ENCODE measurements around the gene EPB42. TPM values are rescaled to one million over a fixed set of nuclear protein-coding genes. Genes with fewer than 3 reads are reported as not detected.

The EPB42 gene
- total RNA-seq, 2 experiments from 2014 or later, result not detected

GRCh38 chr15:43255376-43255775 lies 34.6 kb upstream of the EPB42 start:
- TF ChIP-seq CTCF (IDR thresholded peaks at IDR 0.05), result no peak
- ChIA-PET POLR2A (no interaction called here), CTCF (no interaction called here)
- Mint-ChIP-seq H3K4me1 (ENCODE audit: low read depth) (no peaks in the 10 kb centered on the region), H3K9me3 (no peaks in the 10 kb centered on the region), H3K27me3 (peaks cover 11% of the 10 kb centered on the region), H3K27ac (no peak overlapping the region), H3K36me3 (ENCODE audit: low read depth) (no peaks in the 10 kb centered on the region), H3K4me3 (no peak overlapping the region)
- Histone ChIP-seq H3K4me1 (ENCODE audit: insufficient read depth, low read length) (peaks cover 3% of the 10 kb centered on the region), H3K27ac (ENCODE audit: low read depth in 1 of 2, low read length in 2 of 2) (no peak overlapping the region), H3K27me3 (ENCODE audit: control insufficient read depth in 1 of 2, insufficient read depth in 2 of 2, low read length in 2 of 2) (no peaks in the 10 kb centered on the region), H3K36me3 (ENCODE audit: insufficient read depth, low read length) (no peaks in the 10 kb centered on the region), H3K4me3 (ENCODE audit: low read length) (no peak overlapping the region), H3K9me3 (ENCODE audit: control insufficient read depth in 1 of 2, insufficient read depth in 1 of 2, low read length in 2 of 2) (no peaks in the 10 kb centered on the region)
- ATAC-seq (ENCODE audit: poor library complexity), result no peak
- intact Hi-C loops (cut with DNase I, micrococcal nuclease), result no loop called here
- no peak for DNase-seq

- H3K27me3 ChIP-seq (ENCODE audit: control insufficient read depth in 1 of 2, insufficient read depth in 2 of 2, low read length in 2 of 2), result no peaks in the 10 kb centered on the region
- no peak overlapping the region for H3K27ac ChIP-seq (ENCODE audit: low read depth in 1 of 2, low read length in 2 of 2)
- H3K9me3 Mint-ChIP-seq, result no peaks in the 10 kb centered on the region
- POLR2A ChIA-PET, result no interaction called here
- H3K27ac Mint-ChIP-seq, result no peak overlapping the region
- no peaks in the 10 kb centered on the region for H3K36me3 ChIP-seq (ENCODE audit: insufficient read depth, low read length)
- no peak for TF ChIP-seq CTCF (IDR thresholded peaks at IDR 0.05)
- no peaks in the 10 kb centered on the region for H3K36me3 Mint-ChIP-seq (ENCODE audit: low read depth)
- intact Hi-C loops (cut with DNase I, micrococcal nuclease), result no loop called here
- CTCF ChIA-PET, result no interaction called here
- no peak overlapping the region for H3K4me3 Mint-ChIP-seq
- no peaks in the 10 kb centered on the region for H3K9me3 ChIP-seq (ENCODE audit: control insufficient read depth in 1 of 2, insufficient read depth in 1 of 2, low read length in 2 of 2)
- DNase-seq (peak in 5 of 14 experiments; percentile 1 to 68 (median 15)), ATAC-seq (ENCODE audit: poor library complexity) (no peak)
- no peaks in the 10 kb centered on the region for H3K4me1 Mint-ChIP-seq (ENCODE audit: low read depth)
- peaks cover 11% of the 10 kb centered on the region for H3K27me3 Mint-ChIP-seq
- peaks cover 3% of the 10 kb centered on the region for H3K4me1 ChIP-seq (ENCODE audit: insufficient read depth, low read length)
- no peak overlapping the region for H3K4me3 ChIP-seq (ENCODE audit: low read length)
Measured at GRCh38 chr15:43253431-43254403, 32.9 kb upstream of the EPB42 start.

- ChIA-PET CTCF (no interaction called here), POLR2A (no interaction called here)
- intact Hi-C loops (cut with DNase I, micrococcal nuclease), result no loop called here
- DNase-seq (no peak), ATAC-seq (ENCODE audit: poor library complexity) (no peak)
- Mint-ChIP-seq H3K36me3 (ENCODE audit: low read depth) (no peaks in the 10 kb centered on the region), H3K27ac (no peak overlapping the region), H3K4me1 (ENCODE audit: low read depth) (no peaks in the 10 kb centered on the region), H3K4me3 (no peak overlapping the region), H3K27me3 (peaks cover 11% of the 10 kb centered on the region), H3K9me3 (no peaks in the 10 kb centered on the region)
- Histone ChIP-seq H3K4me1 (ENCODE audit: insufficient read depth, low read length) (peaks cover 3% of the 10 kb centered on the region), H3K27ac (ENCODE audit: low read depth in 1 of 2, low read length in 2 of 2) (no peak overlapping the region), H3K4me3 (ENCODE audit: low read length) (no peak overlapping the region), H3K27me3 (ENCODE audit: control insufficient read depth in 1 of 2, insufficient read depth in 2 of 2, low read length in 2 of 2) (no peaks in the 10 kb centered on the region), H3K36me3 (ENCODE audit: insufficient read depth, low read length) (no peaks in the 10 kb centered on the region), H3K9me3 (ENCODE audit: control insufficient read depth in 1 of 2, insufficient read depth in 1 of 2, low read length in 2 of 2) (no peaks in the 10 kb centered on the region)
- no peak for TF ChIP-seq CTCF (IDR thresholded peaks at IDR 0.05)
Measured at GRCh38 chr15:43251871-43252250, 31.0 kb upstream of the EPB42 start.

All from CD4-positive, alpha-beta T cell (primary cell).